Tibial nerve (tissue), 4 donors: ENCODE measurements around the gene ECE1. TPM values are rescaled to one million over a fixed set of nuclear protein-coding genes. Genes with fewer than 3 reads are reported as not detected.
A peak's percentile ranks its signal among the peaks of the same experiment; 100 is the strongest.

ENCODE experiments used
- DNase-seq, 2 donors: peaks; one replicate each; pipeline ENCODE4 v3.0.0-alpha.2; 2019; ENCODE audit warnings: low spot score in 2 of 2
- H3K27ac ChIP-seq, 4 donors: fragments of 200-600 bp; sonication (generic) in 3 of 4; one replicate each; pipeline ENCODE4 v1.5.1; 2017 to 2019; ENCODE audit warnings: mild to moderate bottlenecking in 1 of 4
- H3K27me3 ChIP-seq, 2 donors: fragments of 200-600 bp; sonication (generic) in 1 of 2; one replicate each; pipeline versions ENCODE4 v1.5.1 to v1.6.0; 2017 to 2019
- H3K36me3 ChIP-seq, 3 donors: fragments of 200-600 bp; sonication (generic); one replicate each; pipeline ENCODE4 v1.5.1; 2018 to 2019
- H3K4me1 ChIP-seq, 4 donors: fragments of 200-600 bp; sonication (generic) in 3 of 4; one replicate each; pipeline ENCODE4 v1.5.1; 2017 to 2019
- H3K4me3 ChIP-seq, 4 donors: fragments of 200-600 bp; sonication (generic) in 3 of 4; one replicate each; pipeline ENCODE4 v1.5.1; 2017 to 2019; ENCODE audit warnings: mild to moderate bottlenecking in 1 of 4, moderate library complexity in 1 of 4
- H3K9me3 ChIP-seq, 4 donors: fragments of 200-600 bp; sonication (generic) in 3 of 4; one replicate each; pipeline ENCODE4 v1.5.1; 2017 to 2019
- EP300 ChIP-seq, 2 donors: sonication (generic); formaldehyde crosslinking; IDR thresholded peaks; one replicate each; pipeline ENCODE4 v1.6.1; 2017; ENCODE audit warnings: antibody characterized with exemption in 2 of 2, mild to moderate bottlenecking in 1 of 2
- POLR2A ChIP-seq, 2 donors: fragments of 450-650 bp; IDR thresholded peaks; one replicate each; pipeline ENCODE4 v1.6.1; 2017; ENCODE audit warnings: antibody characterized with exemption in 2 of 2, mild to moderate bottlenecking in 2 of 2, moderate library complexity in 2 of 2
- WGBS, 2 donors: methylation state at CpG; one replicate each; pipeline ENCODE4 v1.1.5; 2018; 5-methylcytosine and 5-hydroxymethylcytosine counted together
- total RNA-seq, 4 donors: library from RNA; depleted of rRNA; stranded (reverse); fragments of >200 nt; gene quantifications; one replicate each; pipeline ENCODE4 v1.1.0, GENCODE V29; 2016
- TF ChIP-seq, protein P1 (sequence below), 5 experiments: fragments of 200-600 bp in 3 of 5; fragments of 450-650 bp in 2 of 5; sonication (generic) in 3 of 5; IDR thresholded peaks; one replicate each; pipeline ENCODE4 v1.5.1; 2016 to 2019; ENCODE audit warnings: antibody characterized with exemption in 5 of 5, mild to moderate bottlenecking in 3 of 5, moderate library complexity in 2 of 5

Gene ECE1
- total RNA-seq, 4 donors from 2014 or later = 84.1 to 128 (median 110) TPM

DNA sequence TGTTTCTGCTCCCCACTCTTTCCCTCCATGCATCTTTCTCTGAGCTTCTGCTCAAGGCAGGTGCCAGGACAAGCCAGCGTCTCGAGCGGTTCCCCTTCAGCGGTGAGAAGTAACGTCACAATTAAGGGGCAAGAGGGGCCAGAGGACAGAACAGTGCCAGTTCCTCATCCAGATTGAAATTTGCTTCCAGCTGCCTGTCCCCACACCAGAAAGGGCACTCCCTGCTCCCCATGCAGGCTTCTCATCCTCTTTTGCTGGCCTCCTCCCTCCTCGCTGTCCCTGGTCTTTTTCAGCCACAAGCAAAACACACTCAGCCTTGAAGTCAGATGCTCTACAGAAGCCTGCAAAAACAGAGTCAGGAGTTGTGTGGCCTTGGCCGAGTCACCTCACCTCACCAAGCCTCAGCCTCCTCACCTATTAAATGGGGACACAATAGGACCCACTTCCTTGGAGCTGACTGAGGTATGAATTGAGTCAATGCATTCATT, 35.0 kb upstream of the ECE1 start:
- Histone ChIP-seq H3K4me1 (peaks cover 0 to 97% (median 77%) of the 10 kb centered on the region in 4 donors), H3K36me3 (no peaks in the 10 kb centered on the region), H3K27me3 (no peaks in the 10 kb centered on the region), H3K9me3 (no peaks in the 10 kb centered on the region), H3K4me3 (no peak overlapping the region), H3K27ac (peak overlapping the region; percentile 65 to 98 (median 88))
- 63 to 64% methylated on average over 7 of the region's 7 CpGs for WGBS, 2 donors
- TF ChIP-seq EP300 (IDR thresholded peaks at IDR 0.05) (no peak), POLR2A (IDR thresholded peaks at IDR 0.05) (no peak)
- TF ChIP-seq, protein P1, sequence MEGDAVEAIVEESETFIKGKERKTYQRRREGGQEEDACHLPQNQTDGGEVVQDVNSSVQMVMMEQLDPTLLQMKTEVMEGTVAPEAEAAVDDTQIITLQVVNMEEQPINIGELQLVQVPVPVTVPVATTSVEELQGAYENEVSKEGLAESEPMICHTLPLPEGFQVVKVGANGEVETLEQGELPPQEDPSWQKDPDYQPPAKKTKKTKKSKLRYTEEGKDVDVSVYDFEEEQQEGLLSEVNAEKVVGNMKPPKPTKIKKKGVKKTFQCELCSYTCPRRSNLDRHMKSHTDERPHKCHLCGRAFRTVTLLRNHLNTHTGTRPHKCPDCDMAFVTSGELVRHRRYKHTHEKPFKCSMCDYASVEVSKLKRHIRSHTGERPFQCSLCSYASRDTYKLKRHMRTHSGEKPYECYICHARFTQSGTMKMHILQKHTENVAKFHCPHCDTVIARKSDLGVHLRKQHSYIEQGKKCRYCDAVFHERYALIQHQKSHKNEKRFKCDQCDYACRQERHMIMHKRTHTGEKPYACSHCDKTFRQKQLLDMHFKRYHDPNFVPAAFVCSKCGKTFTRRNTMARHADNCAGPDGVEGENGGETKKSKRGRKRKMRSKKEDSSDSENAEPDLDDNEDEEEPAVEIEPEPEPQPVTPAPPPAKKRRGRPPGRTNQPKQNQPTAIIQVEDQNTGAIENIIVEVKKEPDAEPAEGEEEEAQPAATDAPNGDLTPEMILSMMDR (IDR thresholded peaks at IDR 0.05) = no peak
- DNase-seq = no peak

DNA sequence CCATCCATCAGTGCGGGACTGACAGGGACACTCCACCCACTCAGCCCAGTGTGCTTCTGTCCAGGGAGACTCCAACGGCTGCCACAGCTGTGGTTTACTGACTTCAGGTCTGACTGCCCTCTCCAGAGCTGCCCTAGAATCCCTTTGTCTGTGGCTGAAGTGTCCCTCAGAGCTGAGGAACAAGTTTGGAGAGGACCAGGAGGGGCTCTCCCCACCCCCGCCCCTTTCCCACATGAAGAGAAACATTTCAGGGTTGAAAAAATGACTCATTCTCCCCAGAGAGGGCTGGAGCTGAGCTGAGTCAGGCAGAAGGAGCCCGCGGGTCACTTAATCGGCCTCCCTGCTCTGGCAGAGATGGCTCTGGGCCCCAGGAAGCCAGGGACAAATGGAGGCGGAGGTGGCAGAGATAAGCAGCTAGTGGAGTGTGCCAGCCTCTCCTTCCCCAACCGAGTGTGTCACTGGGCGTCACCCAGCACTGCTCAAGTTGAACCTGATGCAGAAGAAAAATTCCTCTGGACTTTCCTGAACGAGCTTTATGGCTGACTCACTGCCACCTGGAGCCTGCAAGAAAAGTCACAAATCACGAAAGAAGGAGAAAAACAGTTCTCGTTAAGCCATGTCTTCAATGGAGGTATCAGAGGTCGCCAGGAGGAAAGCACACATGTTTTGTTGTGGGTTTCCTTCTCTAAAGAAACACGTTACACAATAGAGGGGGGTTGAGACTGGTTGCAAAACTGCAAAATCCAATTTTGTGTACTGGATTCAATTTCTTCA, 34.3 kb upstream of the ECE1 start:
- Histone ChIP-seq H3K4me1 (peaks cover 0 to 99% (median 82%) of the 10 kb centered on the region in 4 donors), H3K36me3 (no peaks in the 10 kb centered on the region), H3K9me3 (no peaks in the 10 kb centered on the region), H3K27me3 (no peaks in the 10 kb centered on the region), H3K4me3 (no peak overlapping the region), H3K27ac (peak overlapping the region; percentile 65 to 98 (median 88))
- DNase-seq = peak; percentile 54 to 71
- TF ChIP-seq POLR2A (IDR thresholded peaks at IDR 0.05) (peak in 1 of 2 donors; percentile 30), EP300 (IDR thresholded peaks at IDR 0.05) (peak in 1 of 2 donors; percentile 86)
- TF ChIP-seq, protein P1 (IDR thresholded peaks at IDR 0.05) = peak in 1 of 5 experiments; percentile 28
- WGBS, 2 donors = 8 to 20% methylated on average over 11 to 14 of the region's 14 CpGs

GRCh38 chr1:21323091-21323490, 32.8 kb upstream of the ECE1 start:
- Histone ChIP-seq H3K36me3 (no peaks in the 10 kb centered on the region), H3K27ac (peak overlapping the region; percentile 65 to 98 (median 88)), H3K4me1 (peaks cover 0 to 100% (median 92%) of the 10 kb centered on the region in 4 donors), H3K9me3 (no peaks in the 10 kb centered on the region), H3K27me3 (no peaks in the 10 kb centered on the region), H3K4me3 (no peak overlapping the region)
- DNase-seq = no peak
- 17 to 32% methylated on average over 7 of the region's 7 CpGs for WGBS, 2 donors
- no peak for TF ChIP-seq EP300 (IDR thresholded peaks at IDR 0.05)
- TF ChIP-seq, protein P1 (IDR thresholded peaks at IDR 0.05) = no peak
- no peak for TF ChIP-seq POLR2A (IDR thresholded peaks at IDR 0.05)

DNA sequence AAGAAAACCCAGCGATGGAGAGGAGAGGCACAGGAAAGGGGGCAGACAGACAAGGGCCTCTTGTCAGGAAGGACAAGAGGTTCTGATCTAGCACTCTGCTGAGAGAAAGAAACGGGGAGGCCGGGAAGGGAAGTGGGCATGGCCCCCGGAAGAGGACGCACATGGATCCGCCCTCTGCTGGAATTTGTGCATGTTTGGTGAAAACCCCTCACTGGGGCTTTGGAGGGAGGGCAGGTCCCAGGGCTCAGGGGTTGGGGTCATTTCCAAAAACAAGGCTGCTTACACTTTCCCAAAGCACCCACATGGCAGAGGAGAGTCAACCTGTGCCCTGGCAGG, 32.4 kb upstream of the ECE1 start:
- peak overlapping the region; percentile 65 to 98 (median 88) for H3K27ac ChIP-seq
- no peak for DNase-seq
- H3K4me3 ChIP-seq = no peak overlapping the region
- no peaks in the 10 kb centered on the region for H3K9me3 ChIP-seq
- TF ChIP-seq, protein P1 (IDR thresholded peaks at IDR 0.05) = no peak
- peak in 1 of 2 donors; percentile 9 for TF ChIP-seq EP300 (IDR thresholded peaks at IDR 0.05)
- H3K27me3 ChIP-seq = no peaks in the 10 kb centered on the region
- 13 to 26% methylated on average over 6 of the region's 6 CpGs for WGBS, 2 donors
- H3K4me1 ChIP-seq = peaks cover 0 to 100% (median 94%) of the 10 kb centered on the region in 4 donors
- no peaks in the 10 kb centered on the region for H3K36me3 ChIP-seq

- 88 to 89% methylated on average over 9 of the region's 9 CpGs for WGBS, 2 donors
- Histone ChIP-seq H3K27me3 (no peaks in the 10 kb centered on the region), H3K4me3 (no peak overlapping the region), H3K4me1 (peaks cover 0 to 100% (median 91%) of the 10 kb centered on the region in 4 donors), H3K36me3 (no peaks in the 10 kb centered on the region), H3K27ac (peak overlapping the region; percentile 65 to 98 (median 88)), H3K9me3 (no peaks in the 10 kb centered on the region)
- no peak for DNase-seq
- no peak for TF ChIP-seq POLR2A (IDR thresholded peaks at IDR 0.05)
These were observed 31.9 kb upstream of the ECE1 start for GRCh38 chr1:21321963-21322680.
